ENCODE data around the gene MELK. TPM values are rescaled to one million over a fixed set of nuclear protein-coding genes. Genes with fewer than 3 reads are reported as not detected.
"Not testable (repeated sequence)": the region's sequence is repeated elsewhere in the genome, so short reads cannot be mapped to it uniquely, and the experiment has no call there.

MELK gene
- total RNA-seq, 2 experiments from 2014 or later = 73.4 to 74.9 TPM

DNA sequence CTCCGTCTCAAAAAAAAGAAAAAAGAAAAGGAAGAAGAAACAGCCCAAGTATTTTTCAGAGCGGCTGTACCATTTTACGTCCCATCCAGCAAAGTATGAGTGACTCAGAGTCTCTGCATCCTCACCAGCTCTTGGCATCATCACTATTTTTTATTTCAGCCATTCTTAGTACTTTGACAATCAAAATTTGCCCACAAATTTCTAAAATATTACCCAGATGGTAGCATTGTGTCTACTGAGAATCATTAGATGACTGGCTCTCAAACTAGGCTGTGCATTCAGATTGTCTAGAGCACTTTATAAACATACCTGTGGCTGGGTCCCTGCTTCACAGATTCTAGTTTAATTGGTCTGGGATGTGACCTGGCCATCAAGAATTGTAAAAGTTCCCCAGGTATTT is 21.6 kb upstream of the MELK start:
- DNase-seq (no peak), ATAC-seq (no peak)
- no peaks in the 10 kb centered on the region for H3K9me3 Mint-ChIP-seq (ENCODE audit: insufficient read depth)
- no peaks in the 10 kb centered on the region for H3K36me3 Mint-ChIP-seq (ENCODE audit: low read depth)
- peaks cover 18% of the 10 kb centered on the region for H3K27me3 Mint-ChIP-seq (ENCODE audit: low read depth)
- no peak overlapping the region for H3K4me3 Mint-ChIP-seq
- ChIA-PET POLR2A (no interaction called here), CTCF (interaction anchor here (0.8 to 8.2 kb wide), 3 partner anchors 101 to 144 kb away, joined by 3 to 193 read pairs (median 5); no protein-coding TSS in a partner anchor)
- H3K27ac Mint-ChIP-seq = no peak overlapping the region
- H3K4me1 Mint-ChIP-seq (ENCODE audit: low read depth) = peaks cover 3% of the 10 kb centered on the region

DNA sequence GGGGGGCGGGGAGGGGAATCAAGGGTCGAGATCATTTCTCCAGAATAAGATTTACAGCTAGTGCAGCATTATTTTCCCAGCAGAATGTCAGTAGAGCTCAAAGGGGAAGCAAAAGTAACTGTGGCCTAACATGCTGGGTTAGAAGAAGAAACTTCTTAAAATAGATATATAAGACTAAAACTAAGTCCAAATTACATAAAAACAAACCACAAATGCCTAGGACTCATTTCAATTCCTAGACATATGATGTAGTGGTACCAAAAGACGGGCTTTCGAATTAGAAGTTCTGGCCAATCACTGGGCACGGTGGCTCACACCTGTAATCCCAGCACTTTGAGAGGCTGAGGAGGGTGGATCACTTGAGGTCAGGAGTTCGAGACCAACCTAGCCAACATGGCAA is 20.8 kb upstream of the MELK start:
- Mint-ChIP-seq H3K36me3 (ENCODE audit: low read depth) (no peaks in the 10 kb centered on the region), H3K4me3 (no peak overlapping the region), H3K4me1 (ENCODE audit: low read depth) (peaks cover 3% of the 10 kb centered on the region), H3K27me3 (ENCODE audit: low read depth) (peaks cover 18% of the 10 kb centered on the region), H3K27ac (peak overlapping the region; percentile 46), H3K9me3 (ENCODE audit: insufficient read depth) (no peaks in the 10 kb centered on the region)
- DNase-seq = no peak
- ChIA-PET CTCF (interaction anchor here (1.6 to 8.2 kb wide), 2 partner anchors 101 to 144 kb away, joined by 5 to 193 read pairs; no protein-coding TSS in a partner anchor), POLR2A (interaction anchor here (1.0 kb wide), 1 partner anchor 64 kb away, joined by 3 read pairs; no protein-coding TSS in a partner anchor)
- no peak for ATAC-seq

DNA sequence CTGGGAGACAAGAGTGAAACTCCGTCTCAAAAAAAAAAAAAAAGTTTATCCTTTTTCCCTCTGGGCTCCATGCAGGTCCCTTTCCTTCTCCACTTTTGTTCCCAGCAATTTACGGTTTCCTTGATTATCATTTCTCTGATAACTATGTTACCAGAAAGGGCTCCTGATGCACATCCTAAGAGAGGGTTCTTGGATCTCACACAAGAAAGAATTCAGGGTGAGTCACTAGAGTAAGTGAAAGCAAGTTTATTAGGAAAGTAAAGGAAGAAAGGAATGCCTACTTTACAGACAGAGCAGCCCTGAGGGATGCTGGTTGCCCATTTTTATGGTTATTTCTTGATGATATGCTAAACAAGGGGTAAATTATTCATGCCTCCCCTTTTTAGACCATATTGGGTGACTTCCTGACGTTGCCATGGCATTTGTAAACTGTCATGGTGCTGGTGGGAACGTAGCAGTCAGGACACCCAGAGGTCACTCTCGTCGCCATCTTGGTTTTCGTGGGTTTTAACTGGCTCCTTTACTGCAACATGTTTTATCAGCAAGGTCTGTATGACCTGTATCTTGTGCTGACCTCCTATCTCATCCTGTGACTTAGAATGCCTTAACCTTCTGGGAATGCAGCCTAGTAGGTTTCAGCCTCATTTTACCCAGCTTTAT is 13.5 kb upstream of the MELK start:
- Mint-ChIP-seq H3K36me3 (ENCODE audit: low read depth) (no peaks in the 10 kb centered on the region), H3K4me1 (ENCODE audit: low read depth) (peaks cover 3% of the 10 kb centered on the region), H3K9me3 (ENCODE audit: insufficient read depth) (no peaks in the 10 kb centered on the region), H3K4me3 (no peak overlapping the region), H3K27me3 (ENCODE audit: low read depth) (peaks cover 4% of the 10 kb centered on the region), H3K27ac (no peak overlapping the region)
- ChIA-PET CTCF (interaction anchor here (4.5 to 8.2 kb wide), 2 partner anchors 152 kb away, joined by 25 to 193 read pairs; no protein-coding TSS in a partner anchor), POLR2A (interaction anchor here (0.6 kb wide), 1 partner anchor 71 kb away, joined by 4 read pairs; no protein-coding TSS in a partner anchor)
- DNase-seq (no peak), ATAC-seq (no peak)

DNA sequence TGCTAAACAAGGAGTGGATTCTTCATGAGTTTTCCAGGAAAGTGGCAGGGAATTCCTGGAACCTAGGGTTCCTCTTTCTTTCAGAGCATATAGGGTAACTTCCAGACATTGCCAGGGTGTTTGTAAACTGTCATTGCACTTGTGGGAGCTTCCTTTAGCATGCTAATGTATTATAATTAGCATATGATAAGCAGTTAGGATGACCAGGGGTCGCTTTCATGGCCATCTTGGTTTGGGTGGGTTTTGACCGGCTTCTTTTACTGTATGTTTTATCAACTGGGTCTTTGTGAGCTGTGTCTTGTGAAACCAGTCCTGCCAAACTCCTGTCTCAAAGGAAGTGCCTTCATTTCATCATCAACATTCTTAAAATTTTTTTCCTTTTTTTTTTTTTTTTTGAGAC is 11.9 kb upstream of the MELK start:
- POLR2A ChIA-PET = interaction anchor here (1.1 kb wide), 1 partner anchor 219 kb away, joined by 3 read pairs; no protein-coding TSS in a partner anchor
- CTCF ChIA-PET = interaction anchor here (4.5 kb wide), 1 partner anchor 154 kb away, joined by 25 read pairs; no protein-coding TSS in a partner anchor
- H3K4me3 Mint-ChIP-seq = no peak overlapping the region
- no peak for DNase-seq
- no peak for ATAC-seq
- no peaks in the 10 kb centered on the region for H3K9me3 Mint-ChIP-seq (ENCODE audit: insufficient read depth)
- H3K27me3 Mint-ChIP-seq (ENCODE audit: low read depth) = peaks cover 4% of the 10 kb centered on the region
- no peak overlapping the region for H3K27ac Mint-ChIP-seq
- peaks cover 1% of the 10 kb centered on the region for H3K4me1 Mint-ChIP-seq (ENCODE audit: low read depth)
- no peaks in the 10 kb centered on the region for H3K36me3 Mint-ChIP-seq (ENCODE audit: low read depth)

DNA sequence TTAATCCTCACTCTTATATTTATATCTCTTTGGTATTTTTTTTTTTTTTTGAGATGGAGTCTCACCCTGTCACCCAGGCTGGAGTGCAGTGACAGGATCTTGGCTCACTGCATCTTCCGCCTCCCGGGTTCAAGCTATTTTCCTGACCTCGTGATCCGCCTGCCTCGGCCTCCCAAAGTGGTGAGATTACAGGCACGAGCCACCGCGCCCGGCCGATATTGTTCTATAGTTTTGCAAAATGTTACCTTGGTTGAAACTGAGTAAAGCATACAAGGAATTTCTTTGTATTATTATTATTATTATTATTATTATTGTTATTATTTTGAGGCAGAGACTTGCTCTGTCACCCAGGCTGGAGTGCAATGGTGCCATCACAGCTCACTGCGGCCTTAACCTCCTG is 9.9 kb upstream of the MELK start:
- POLR2A ChIA-PET; H3K4me3 Mint-ChIP-seq; ATAC-seq; H3K9me3 Mint-ChIP-seq (ENCODE audit: insufficient read depth); H3K27ac Mint-ChIP-seq; H3K27me3 Mint-ChIP-seq (ENCODE audit: low read depth); H3K36me3 Mint-ChIP-seq (ENCODE audit: low read depth); H3K4me1 Mint-ChIP-seq (ENCODE audit: low read depth); DNase-seq: not testable (repeated sequence)
- CTCF ChIA-PET = interaction anchor here (4.5 kb wide), 1 partner anchor 156 kb away, joined by 25 read pairs; no protein-coding TSS in a partner anchor

DNA sequence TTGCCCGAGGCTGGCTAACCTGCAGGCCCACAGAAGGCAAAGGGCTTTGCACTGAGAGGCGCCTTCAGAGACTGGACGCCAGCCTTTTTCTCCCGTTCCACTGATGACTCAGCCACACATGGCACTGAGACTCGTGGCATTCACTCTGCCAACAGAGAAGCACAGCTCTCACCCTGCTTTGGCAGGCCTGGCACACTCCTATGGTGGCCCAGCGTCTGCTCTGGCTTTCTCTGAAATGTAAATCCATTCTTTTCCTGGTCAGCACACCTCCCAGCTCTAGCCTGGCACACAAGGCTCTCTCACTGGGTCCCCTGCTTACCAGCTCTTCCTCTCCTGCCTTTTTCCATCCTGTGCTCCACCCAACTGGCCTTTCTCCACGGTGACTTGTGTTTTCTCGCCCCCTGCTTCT is 5.9 kb upstream of the MELK start:
- ChIA-PET CTCF (interaction anchor here (0.9 to 1.6 kb wide), 3 partner anchors 11 to 160 kb away, joined by 3 to 10 read pairs (median 4); no protein-coding TSS in a partner anchor), POLR2A (interaction anchor here (0.5 kb wide), 2 partner anchors 113 to 434 kb away, joined by 3 read pairs; no protein-coding TSS in a partner anchor)
- no peak for ATAC-seq

DNA sequence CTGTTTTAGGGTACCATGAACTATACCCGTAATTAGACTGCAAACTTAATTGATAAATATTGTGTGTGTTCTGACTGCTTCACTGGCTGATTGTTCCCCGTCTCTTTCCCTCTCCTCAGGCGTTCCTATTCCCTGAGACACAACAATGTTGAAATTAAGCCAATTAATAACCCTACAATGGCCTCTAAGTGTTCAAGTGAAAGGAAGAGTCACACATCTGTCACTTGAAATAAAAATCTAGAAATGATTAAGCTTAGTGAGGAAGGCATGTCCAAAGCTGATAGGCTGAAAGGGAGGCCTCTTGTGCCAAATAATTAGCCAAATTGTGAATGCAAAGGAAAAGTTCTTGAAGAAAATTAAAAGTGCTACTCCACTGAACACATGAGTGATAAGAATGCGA is 4.0 kb upstream of the MELK start:
- H3K4me3 Mint-ChIP-seq; H3K27ac Mint-ChIP-seq; H3K9me3 Mint-ChIP-seq (ENCODE audit: insufficient read depth); ATAC-seq; H3K36me3 Mint-ChIP-seq (ENCODE audit: low read depth); DNase-seq; POLR2A ChIA-PET: not testable (repeated sequence)
- Mint-ChIP-seq H3K4me1 (ENCODE audit: low read depth) (peaks cover 10% of the 10 kb centered on the region), H3K27me3 (ENCODE audit: low read depth) (peaks cover 12% of the 10 kb centered on the region)
- CTCF ChIA-PET = interaction anchor here (1.4 to 2.0 kb wide), 2 partner anchors 12 to 161 kb away, joined by 3 to 18 read pairs; no protein-coding TSS in a partner anchor

More for the DNA sequence above, 5.9 kb upstream of the MELK start:
- Mint-ChIP-seq H3K27me3 (ENCODE audit: low read depth) (peaks cover 12% of the 10 kb centered on the region), H3K27ac (no peak overlapping the region), H3K4me3 (no peak overlapping the region), H3K36me3 (ENCODE audit: low read depth) (no peaks in the 10 kb centered on the region), H3K4me1 (ENCODE audit: low read depth) (peaks cover 5% of the 10 kb centered on the region), H3K9me3 (ENCODE audit: insufficient read depth) (no peaks in the 10 kb centered on the region)
- no peak for DNase-seq

DNA sequence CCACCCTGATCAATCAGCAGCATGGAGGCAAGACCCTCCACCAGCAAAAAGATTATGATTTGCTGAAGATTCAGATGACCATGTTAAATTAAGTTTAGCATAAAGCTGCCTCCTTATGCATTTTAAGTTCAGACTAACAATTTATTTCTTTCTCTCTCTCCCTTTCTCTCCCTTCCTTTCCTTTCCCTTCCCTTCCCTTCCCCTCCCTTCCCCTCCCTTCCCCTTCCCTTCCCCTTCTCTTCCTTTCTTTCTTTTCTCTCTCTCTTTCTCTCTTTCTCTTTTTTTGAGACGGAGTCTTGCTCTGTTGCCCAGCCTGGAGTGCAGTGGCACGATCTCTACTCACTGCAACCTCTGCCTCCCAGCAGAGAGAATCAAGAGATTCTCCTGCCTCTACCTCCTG is 1.4 kb upstream of the MELK start:
- Mint-ChIP-seq H3K9me3 (ENCODE audit: insufficient read depth) (no peaks in the 10 kb centered on the region), H3K27ac (no peak overlapping the region), H3K27me3 (ENCODE audit: low read depth) (peaks cover 12% of the 10 kb centered on the region), H3K36me3 (ENCODE audit: low read depth) (peaks cover 29% of the 10 kb centered on the region), H3K4me1 (ENCODE audit: low read depth) (peaks cover 32% of the 10 kb centered on the region), H3K4me3 (no peak overlapping the region)
- POLR2A ChIA-PET = no interaction called here
- ATAC-seq = no peak
- CTCF ChIA-PET = interaction anchor here (0.7 to 1.2 kb wide), 2 partner anchors 163 to 164 kb away, joined by 3 read pairs; no protein-coding TSS in a partner anchor
- no peak for DNase-seq

DNA sequence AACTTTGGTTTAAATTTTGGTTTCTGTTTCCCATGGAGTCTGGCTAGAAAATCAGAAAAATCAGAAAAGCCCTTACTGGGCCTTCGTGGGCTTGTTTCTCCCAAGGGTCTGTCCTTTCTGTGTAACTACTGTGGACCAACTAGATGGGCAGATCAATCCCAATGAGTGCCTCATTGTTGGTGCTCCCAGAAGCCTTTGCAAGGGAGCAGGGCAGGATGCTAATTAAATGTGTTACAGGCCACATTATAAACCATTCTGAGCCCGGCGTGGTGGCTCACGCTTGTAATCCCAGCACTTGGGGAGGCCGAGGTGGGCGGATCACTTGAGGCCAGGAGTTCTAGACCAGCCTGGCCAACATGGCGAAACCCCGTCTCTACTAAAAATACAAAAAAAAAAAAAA is 1.4 kb downstream of the MELK start:
- Mint-ChIP-seq H3K4me3 (peak overlapping the region; percentile 97), H3K27me3 (ENCODE audit: low read depth) (peaks cover 12% of the 10 kb centered on the region), H3K36me3 (ENCODE audit: low read depth) (peaks cover 39% of the 10 kb centered on the region), H3K27ac (peak overlapping the region; percentile 92), H3K4me1 (ENCODE audit: low read depth) (peaks cover 49% of the 10 kb centered on the region)
- CTCF ChIA-PET = interaction anchor here (1.0 kb wide), 1 partner anchor 167 kb away, joined by 6 read pairs; no protein-coding TSS in a partner anchor
- DNase-seq; ATAC-seq; H3K9me3 Mint-ChIP-seq (ENCODE audit: insufficient read depth): not testable (repeated sequence)
- POLR2A ChIA-PET = interaction anchor here (0.9 kb wide), 1 partner anchor 156 kb away, joined by 5 read pairs; no protein-coding TSS in a partner anchor

DNA sequence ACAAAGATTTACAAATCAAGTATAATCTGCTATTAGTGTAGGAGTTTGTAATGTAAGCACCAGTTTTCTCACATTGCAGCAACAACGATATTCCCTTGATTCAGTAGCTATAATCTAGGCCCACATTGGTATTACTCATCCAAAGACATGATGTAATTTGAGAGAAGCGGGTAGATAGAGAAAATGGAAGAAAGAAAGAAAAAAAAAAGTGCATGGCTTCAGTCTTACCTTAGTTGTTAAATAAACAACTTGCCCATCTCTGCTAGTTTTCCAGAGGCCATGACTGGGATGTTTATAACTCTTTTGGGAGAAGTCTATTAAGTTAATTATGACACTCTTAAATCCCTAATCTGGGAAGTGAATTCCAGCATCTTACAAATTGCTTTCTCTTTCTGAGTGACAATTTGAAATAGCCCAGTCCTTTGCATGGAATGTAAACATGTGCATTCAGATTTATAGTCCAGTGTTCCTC is 2.8 kb downstream of the MELK start:
- ATAC-seq = no peak
- POLR2A ChIA-PET = interaction anchor here (1.0 kb wide), 1 partner anchor 90 kb away, joined by 3 read pairs; no protein-coding TSS in a partner anchor
- H3K4me1 Mint-ChIP-seq (ENCODE audit: low read depth) = peaks cover 52% of the 10 kb centered on the region

DNA sequence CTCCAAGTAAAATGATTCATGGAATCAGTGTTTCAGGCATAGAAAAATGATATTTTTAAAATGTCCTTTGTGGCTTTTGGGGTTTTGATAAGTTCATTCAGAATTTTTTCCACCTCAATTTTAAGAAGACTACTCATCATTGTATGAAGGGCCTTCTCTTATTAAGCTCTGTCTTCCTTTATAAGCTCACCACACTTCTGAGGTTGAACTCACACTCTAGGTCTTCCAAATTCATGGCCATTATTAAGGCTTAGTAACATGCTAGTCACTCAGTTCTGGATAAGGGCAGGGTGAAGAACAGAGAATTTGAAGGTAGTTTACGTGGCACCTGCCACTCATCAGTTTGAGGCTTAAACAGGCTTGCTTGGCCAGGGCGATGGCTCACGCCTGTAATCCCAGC is 4.2 kb downstream of the MELK start:
- no peak for ATAC-seq
- DNase-seq = no peak
- peaks cover 50% of the 10 kb centered on the region for H3K4me1 Mint-ChIP-seq (ENCODE audit: low read depth)
- H3K36me3 Mint-ChIP-seq (ENCODE audit: low read depth) = peaks cover 51% of the 10 kb centered on the region
- CTCF ChIA-PET = interaction anchor here (2.9 kb wide), 1 partner anchor 170 kb away, joined by 8 read pairs; no protein-coding TSS in a partner anchor
- H3K27ac Mint-ChIP-seq = no peak overlapping the region
- no peaks in the 10 kb centered on the region for H3K9me3 Mint-ChIP-seq (ENCODE audit: insufficient read depth)
- POLR2A ChIA-PET = interaction anchor here (0.7 kb wide), 1 partner anchor 106 kb away, joined by 3 read pairs; no protein-coding TSS in a partner anchor
- no peak overlapping the region for H3K4me3 Mint-ChIP-seq
- no peaks in the 10 kb centered on the region for H3K27me3 Mint-ChIP-seq (ENCODE audit: low read depth)

More for the DNA sequence above, 2.8 kb downstream of the MELK start:
- CTCF ChIA-PET = interaction anchor here (2.9 kb wide), 1 partner anchor 168 kb away, joined by 8 read pairs; no protein-coding TSS in a partner anchor
- Mint-ChIP-seq H3K27ac (peak overlapping the region; percentile 7), H3K4me3 (peak overlapping the region; percentile 32), H3K9me3 (ENCODE audit: insufficient read depth) (no peaks in the 10 kb centered on the region), H3K27me3 (ENCODE audit: low read depth) (peaks cover 5% of the 10 kb centered on the region), H3K36me3 (ENCODE audit: low read depth) (peaks cover 43% of the 10 kb centered on the region)
- DNase-seq = no peak

Data from activated CD8-positive, alpha-beta T cell treated with anti-CD3 and anti-CD28 coated beads, Interleukin-2, amount 10 ng/mL, durations not matched to agents 7 days and 5 days (primary cell).